ENCODE measurements around the gene CST3.

DNA sequence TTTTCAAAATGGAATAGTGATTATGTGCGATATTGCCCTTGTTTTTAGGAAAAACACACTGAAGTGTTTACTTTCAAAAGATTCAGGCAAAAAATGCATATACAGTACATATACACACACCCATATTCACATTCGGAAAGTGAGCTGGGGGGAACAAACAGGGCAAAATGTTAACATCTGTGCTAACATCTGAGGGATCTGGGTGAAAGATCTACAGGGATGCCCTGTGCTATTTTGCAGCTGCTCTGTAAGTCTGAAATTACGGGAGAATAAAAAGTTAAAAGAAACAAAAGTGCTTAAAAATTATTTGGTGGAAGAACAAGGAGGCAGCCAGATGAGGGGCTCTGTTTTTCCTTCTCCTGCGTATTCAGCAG is 860 bp downstream of the CST3 start:
- TF ChIP-seq, protein P1, sequence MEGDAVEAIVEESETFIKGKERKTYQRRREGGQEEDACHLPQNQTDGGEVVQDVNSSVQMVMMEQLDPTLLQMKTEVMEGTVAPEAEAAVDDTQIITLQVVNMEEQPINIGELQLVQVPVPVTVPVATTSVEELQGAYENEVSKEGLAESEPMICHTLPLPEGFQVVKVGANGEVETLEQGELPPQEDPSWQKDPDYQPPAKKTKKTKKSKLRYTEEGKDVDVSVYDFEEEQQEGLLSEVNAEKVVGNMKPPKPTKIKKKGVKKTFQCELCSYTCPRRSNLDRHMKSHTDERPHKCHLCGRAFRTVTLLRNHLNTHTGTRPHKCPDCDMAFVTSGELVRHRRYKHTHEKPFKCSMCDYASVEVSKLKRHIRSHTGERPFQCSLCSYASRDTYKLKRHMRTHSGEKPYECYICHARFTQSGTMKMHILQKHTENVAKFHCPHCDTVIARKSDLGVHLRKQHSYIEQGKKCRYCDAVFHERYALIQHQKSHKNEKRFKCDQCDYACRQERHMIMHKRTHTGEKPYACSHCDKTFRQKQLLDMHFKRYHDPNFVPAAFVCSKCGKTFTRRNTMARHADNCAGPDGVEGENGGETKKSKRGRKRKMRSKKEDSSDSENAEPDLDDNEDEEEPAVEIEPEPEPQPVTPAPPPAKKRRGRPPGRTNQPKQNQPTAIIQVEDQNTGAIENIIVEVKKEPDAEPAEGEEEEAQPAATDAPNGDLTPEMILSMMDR (IDR thresholded peaks at IDR 0.05): no peak
- no peak for TF ChIP-seq POLR2AphosphoS5 (IDR thresholded peaks at IDR 0.05)
- no peak for TF ChIP-seq POLR2A (IDR thresholded peaks at IDR 0.05)
